Measurements from ENCODE around the gene COL16A1.

Gene COL16A1

GRCh38 chr1:31614414-31615005 is 89.3 kb downstream of the COL16A1 start:
- Histone ChIP-seq H3K27me3 (ENCODE audit: control insufficient read depth, insufficient read depth, low read length) (peaks cover 28% of the 10 kb centered on the region), H3K4me1 (ENCODE audit: control insufficient read depth, low read depth, low read length) (no peaks in the 10 kb centered on the region), H3K27ac (ENCODE audit: low read length) (no peak overlapping the region), H3K36me3 (ENCODE audit: control insufficient read depth, low read depth, low read length) (no peaks in the 10 kb centered on the region), H3K9ac (ENCODE audit: low read length) (no peak overlapping the region), H3K4me3 (ENCODE audit: low read length) (no peak overlapping the region), H3K9me3 (ENCODE audit: control insufficient read depth, low read depth, low read length) (no peaks in the 10 kb centered on the region)

GRCh38 chr1:31609514-31610118 is 94.2 kb downstream of the COL16A1 start:
- H3K4me3 ChIP-seq (ENCODE audit: low read length): no peak overlapping the region
- no peaks in the 10 kb centered on the region for H3K27me3 ChIP-seq (ENCODE audit: control insufficient read depth, insufficient read depth, low read length)
- no peak overlapping the region for H3K27ac ChIP-seq (ENCODE audit: low read length)
- no peak overlapping the region for H3K9ac ChIP-seq (ENCODE audit: low read length)
- no peaks in the 10 kb centered on the region for H3K36me3 ChIP-seq (ENCODE audit: control insufficient read depth, low read depth, low read length)
- H3K9me3 ChIP-seq (ENCODE audit: control insufficient read depth, low read depth, low read length): no peaks in the 10 kb centered on the region
- no peaks in the 10 kb centered on the region for H3K4me1 ChIP-seq (ENCODE audit: control insufficient read depth, low read depth, low read length)

- Histone ChIP-seq H3K9me3 (ENCODE audit: control insufficient read depth, low read depth, low read length) (no peaks in the 10 kb centered on the region), H3K36me3 (ENCODE audit: control insufficient read depth, low read depth, low read length) (no peaks in the 10 kb centered on the region), H3K27ac (ENCODE audit: low read length) (no peak overlapping the region), H3K4me1 (ENCODE audit: control insufficient read depth, low read depth, low read length) (no peaks in the 10 kb centered on the region), H3K27me3 (ENCODE audit: control insufficient read depth, insufficient read depth, low read length) (no peaks in the 10 kb centered on the region), H3K4me3 (ENCODE audit: low read length) (no peak overlapping the region), H3K9ac (ENCODE audit: low read length) (no peak overlapping the region)
Measured at GRCh38 chr1:31607360-31607759, 96.5 kb downstream of the COL16A1 start.

GRCh38 chr1:31605908-31606427 is 97.8 kb downstream of the COL16A1 start:
- Histone ChIP-seq H3K9ac (ENCODE audit: low read length) (no peak overlapping the region), H3K4me1 (ENCODE audit: control insufficient read depth, low read depth, low read length) (no peaks in the 10 kb centered on the region), H3K9me3 (ENCODE audit: control insufficient read depth, low read depth, low read length) (no peaks in the 10 kb centered on the region), H3K4me3 (ENCODE audit: low read length) (no peak overlapping the region), H3K27ac (ENCODE audit: low read length) (no peak overlapping the region), H3K27me3 (ENCODE audit: control insufficient read depth, insufficient read depth, low read length) (no peaks in the 10 kb centered on the region), H3K36me3 (ENCODE audit: control insufficient read depth, low read depth, low read length) (no peaks in the 10 kb centered on the region)

Data from iPS-18a (cell line).